IMR-90 (cell line): ENCODE data around the gene HMG20A. TPM values are rescaled to one million over a fixed set of nuclear protein-coding genes. Genes with fewer than 3 reads are reported as not detected.

Experiments
- ATAC-seq: fragments of 200-7000 bp; cut with Tn5 transposase; 2 replicates; pipeline ENCODE4 v1.9.1; 2020; ENCODE audit warnings: low read depth, mild to moderate bottlenecking, moderate library complexity
- BruUV-seq: library from RNA; stranded (reverse); fragments of 400-500 nt; replicated peaks from 2 replicates; lab custom pipeline; 2021; lab: Mats Ljungman, UMichigan
- CTCF ChIA-PET: fragments of 300-600 bp; formaldehyde crosslinking; extraction: SDS; loops from one replicate; lab custom pipeline; 2021; ENCODE audit warnings: antibody characterized with exemption; lab: Yijun Ruan, JAX
- POLR2A ChIA-PET: fragments of 300-600 bp; sonication (Branson Sonifier 250); formaldehyde crosslinking; loops from one replicate; lab custom pipeline; 2022; ENCODE audit warnings: antibody characterized with exemption; ENCODE audit not compliant: unreplicated experiment; lab: Charles Lee
- DNase-seq: peaks from one replicate; pipeline ENCODE4 v3.0.0; 2013
- H2AFZ ChIP-seq: replicated peaks from 2 replicates; pipeline ENCODE3; 2013; ENCODE audit warnings: low read length, mild to moderate bottlenecking; ENCODE audit not compliant: poor library complexity
- H2AK5ac ChIP-seq: 2 replicates; pipeline ENCODE4 v1.6.1; 2013; ENCODE audit warnings: low read depth, low read length, inconsistent platforms
- H2AK9ac ChIP-seq: replicated peaks from 2 replicates; pipeline ENCODE3; 2013; ENCODE audit warnings: mild to moderate bottlenecking, low read depth, low read length, moderate library complexity; ENCODE audit not compliant: poor library complexity
- H2BK120ac ChIP-seq: 2 replicates; pipeline ENCODE4 v1.6.1; 2013; ENCODE audit warnings: low read depth, low read length, inconsistent platforms
- H2BK15ac ChIP-seq: 3 replicates; pipeline ENCODE4 v1.6.1; 2013; ENCODE audit warnings: low read depth, low read length, inconsistent platforms
- H2BK20ac ChIP-seq: 2 replicates; pipeline ENCODE4 v1.6.1; 2013; ENCODE audit warnings: low read depth, mild to moderate bottlenecking, inconsistent platforms, low read length, moderate library complexity
- H2BK5ac ChIP-seq: 2 replicates; pipeline ENCODE4 v1.6.1; 2013; ENCODE audit warnings: mild to moderate bottlenecking, low read depth, low read length, inconsistent platforms; ENCODE audit not compliant: poor library complexity, severe bottlenecking
- H3K14ac ChIP-seq: replicated peaks from 2 replicates; pipeline ENCODE4 v1.6.1; 2013; ENCODE audit warnings: low read depth, low read length, inconsistent platforms
- H3K18ac ChIP-seq: 2 replicates; pipeline ENCODE4 v1.6.1; 2013; ENCODE audit warnings: low read depth, low read length, control low read depth
- H3K23ac ChIP-seq: 2 replicates; pipeline ENCODE4 v1.6.1; 2013; ENCODE audit warnings: low read depth, low read length, inconsistent platforms
- H3K27ac ChIP-seq: 2 replicates; pipeline ENCODE4 v1.5.1; 2013; ENCODE audit warnings: mild to moderate bottlenecking, control low read depth, low read length; ENCODE audit not compliant: insufficient read depth
- H3K27me3 ChIP-seq: 2 replicates; pipeline ENCODE4 v1.6.1; 2013; ENCODE audit warnings: low read length; ENCODE audit not compliant: control insufficient read depth, insufficient read depth
- H3K36me3 ChIP-seq: 2 replicates; pipeline ENCODE4 v1.6.1; 2013; ENCODE audit warnings: low read length, mixed read lengths; ENCODE audit not compliant: control insufficient read depth, insufficient read depth
- H3K4ac ChIP-seq: 2 replicates; pipeline ENCODE4 v1.6.1; 2013; ENCODE audit warnings: low read depth, low read length, inconsistent platforms
- H3K4me1 ChIP-seq: 2 replicates; pipeline ENCODE4 v1.6.1; 2013; ENCODE audit warnings: low read length, mixed read lengths; ENCODE audit not compliant: control insufficient read depth, insufficient read depth
- H3K4me2 ChIP-seq: 2 replicates; pipeline ENCODE4 v1.6.1; 2013; ENCODE audit warnings: low read depth, mild to moderate bottlenecking, control low read depth, low read length, moderate library complexity
- H3K4me3 ChIP-seq: 2 replicates; pipeline ENCODE4 v1.5.1; 2013; ENCODE audit warnings: low read depth, mild to moderate bottlenecking, control low read depth, low read length, moderate library complexity; ENCODE audit not compliant: insufficient read depth
- H3K56ac ChIP-seq: 2 replicates; pipeline ENCODE4 v1.6.1; 2013; ENCODE audit warnings: low read length, inconsistent platforms; ENCODE audit not compliant: insufficient read depth; ENCODE audit errors: extremely low read depth
- H3K79me1 ChIP-seq, 2 experiments: 2 replicates each; pipeline ENCODE4 v1.6.1; 2013; ENCODE audit warnings: low read length in 2 of 2, inconsistent platforms in 1 of 2, low read depth in 1 of 2
- H3K9ac ChIP-seq: 2 replicates; pipeline ENCODE4 v1.6.1; 2013; ENCODE audit warnings: low read depth, low read length, control low read depth
- H3K9me1 ChIP-seq: 2 replicates; pipeline ENCODE4 v1.6.1; 2013; ENCODE audit warnings: low read length, inconsistent platforms; ENCODE audit not compliant: insufficient read depth
- H3K9me3 ChIP-seq: 2 replicates; pipeline ENCODE4 v1.6.1; 2013; ENCODE audit warnings: low read length; ENCODE audit not compliant: control insufficient read depth, insufficient read depth
- H4K20me1 ChIP-seq: 2 replicates; pipeline ENCODE4 v1.6.1; 2013; ENCODE audit warnings: low read length, inconsistent platforms; ENCODE audit not compliant: insufficient read depth
- H4K5ac ChIP-seq: 2 replicates; pipeline ENCODE4 v1.6.1; 2013; ENCODE audit warnings: mild to moderate bottlenecking, low read depth, low read length, control low read depth
- H4K8ac ChIP-seq, 2 experiments: 2 replicates each; pipeline ENCODE4 v1.6.1; 2013; ENCODE audit warnings: low read depth in 2 of 2, low read length in 2 of 2, control low read depth in 1 of 2, inconsistent platforms in 1 of 2
- H4K91ac ChIP-seq: 2 replicates; pipeline ENCODE4 v1.6.1; 2013; ENCODE audit warnings: low read depth, low read length, inconsistent platforms; ENCODE audit not compliant: insufficient read depth
- CEBPB ChIP-seq: IDR thresholded peaks from 2 replicates; pipeline ENCODE4 v1.6.1; 2012; ENCODE audit warnings: low read depth, low read length, improper control_type of control experiment
- CHD1 ChIP-seq: IDR thresholded peaks from 2 replicates; pipeline ENCODE4 v1.6.1; 2012; ENCODE audit warnings: low read depth, low read length, improper control_type of control experiment
- CTCF ChIP-seq: conservative IDR thresholded peaks from 2 replicates; pipeline ENCODE4 v1.5.1; 2012; ENCODE audit warnings: mild to moderate bottlenecking, low read depth, low read length, improper control_type of control experiment
- ELK1 ChIP-seq: fragments of 150-350 bp; IDR thresholded peaks from 2 replicates; pipeline ENCODE4 v1.6.1; 2016; ENCODE audit warnings: low read depth, mild to moderate bottlenecking, low read length, moderate library complexity, borderline replicate concordance
- MAFK ChIP-seq: IDR thresholded peaks from 2 replicates; pipeline ENCODE4 v1.6.1; 2012; ENCODE audit warnings: low read depth, low read length, improper control_type of control experiment
- NFE2L2 ChIP-seq: fragments of 150-350 bp; IDR thresholded peaks from 2 replicates; pipeline ENCODE4 v1.6.1; 2016; ENCODE audit warnings: low read depth, mild to moderate bottlenecking, low read length
- RAD21 ChIP-seq: IDR thresholded peaks from 2 replicates; pipeline ENCODE4 v1.6.1; 2012; ENCODE audit warnings: low read length, improper control_type of control experiment
- RCOR1 ChIP-seq: IDR thresholded peaks from 2 replicates; pipeline ENCODE4 v1.6.1; 2012; ENCODE audit warnings: mild to moderate bottlenecking, low read length, improper control_type of control experiment; ENCODE audit not compliant: insufficient replicate concordance
- RFX5 ChIP-seq: IDR thresholded peaks from 2 replicates; pipeline ENCODE4 v1.8.0; 2012; ENCODE audit warnings: low read depth, mild to moderate bottlenecking, low read length, moderate library complexity
- SMC3 ChIP-seq: fragments of 150-350 bp; IDR thresholded peaks from 2 replicates; pipeline ENCODE4 v1.6.1; 2016; ENCODE audit warnings: low read depth, mild to moderate bottlenecking, antibody characterized with exemption, low read length, moderate library complexity
- WGBS, 2 experiments: methylation state at CpG; one replicate each; pipeline versions ENCODE4 v1.1.5 to v1.1.7; 2013; ENCODE audit warnings: missing lambda C conversion rate in 2 of 2; ENCODE audit not compliant: insufficient read length in 1 of 2; ENCODE audit errors: extremely low coverage in 2 of 2; 5-methylcytosine and 5-hydroxymethylcytosine counted together
- dilution Hi-C: fragments of 300-500 bp; cut with HindIII; formaldehyde crosslinking; loops from one replicate; pipeline ENCODE4 v1.14.3; 2018; ENCODE audit warnings: low sequenced_read_pairs; ENCODE audit not compliant: unreplicated experiment
- in situ Hi-C: fragments of 300-500 bp; cut with MboI; formaldehyde crosslinking; loops from 3 replicates; pipeline ENCODE4 v1.14.3; 2019; ENCODE audit warnings: low sequenced_read_pairs, inconsistent platforms, mixed read lengths
- intact Hi-C: fragments of 100-400 bp; cut with micrococcal nuclease; formaldehyde crosslinking; loops from 2 replicates; pipeline ENCODE4 v1.10.0; 2022
- polyA plus RNA-seq, 3 experiments: library from polyadenylated mRNA; depleted of rRNA; stranded (reverse); fragments of >200 nt; gene quantifications; 2 replicates each; pipeline ENCODE4 v1.2.3, GENCODE V29; 2012; ENCODE audit warnings: low replicate concordance in 1 of 3
- total RNA-seq: library from RNA; depleted of rRNA; stranded (reverse); fragments of >200 nt; gene quantifications from 2 replicates; pipeline ENCODE4 v1.2.3, GENCODE V29; 2012

Gene HMG20A
- total and polyA plus RNA-seq, 2 of the 4 experiments (the other 2 are of a cell fraction) = 22.3 to 25.3 TPM

GRCh38 chr15:77486542-77487468 is 66.1 kb downstream of the HMG20A start:
- H2BK120ac ChIP-seq = no peak overlapping the region
- in situ Hi-C loops (no loop called here), intact Hi-C loops (no loop called here), dilution Hi-C loops (no loop called here)
- peaks cover 4 to 14% of the 10 kb centered on the region in 2 experiments; a peak in 2 of 4 replicates for H3K79me1 ChIP-seq
- H3K14ac ChIP-seq = no peak overlapping the region
- POLR2A ChIA-PET = no interaction called here
- no peak overlapping the region for H2AK9ac ChIP-seq
- H4K5ac ChIP-seq = no peak overlapping the region
- H3K4me2 ChIP-seq = no peak overlapping the region
- no peak for ATAC-seq
- no peak overlapping the region for H2BK5ac ChIP-seq
- H2AK5ac ChIP-seq = no peak overlapping the region
- no TSS peak for BruUV-seq
- no peak overlapping the region for H4K8ac ChIP-seq
- no peak overlapping the region for H3K4ac ChIP-seq
- 20% methylated on average over 1 of the region's 7 CpGs; no CpG with 5 or more reads in 1 of the 2 experiments for WGBS, 2 experiments
- no peak overlapping the region for H2BK15ac ChIP-seq
- no peak overlapping the region for H3K9ac ChIP-seq
- peaks cover 21% of the 10 kb centered on the region for H3K4me1 ChIP-seq
- CTCF ChIA-PET = no interaction called here
- no peak overlapping the region for H3K56ac ChIP-seq
- H3K18ac ChIP-seq = no peak overlapping the region
- peaks cover 4% of the 10 kb centered on the region; the same call in 1 of the 2 replicates for H3K9me1 ChIP-seq
- H4K20me1 ChIP-seq = no peaks in the 10 kb centered on the region
- no peak for DNase-seq
- H3K23ac ChIP-seq = no peak overlapping the region
- H3K27me3 ChIP-seq = no peaks in the 10 kb centered on the region
- peaks cover 8% of the 10 kb centered on the region for H3K36me3 ChIP-seq
- H3K27ac ChIP-seq = no peak overlapping the region
- H3K9me3 ChIP-seq = no peaks in the 10 kb centered on the region
- no peak overlapping the region for H3K4me3 ChIP-seq
- no peak overlapping the region for H2AFZ ChIP-seq
- TF ChIP-seq CHD1 = no peak
- no peak for TF ChIP-seq RAD21
- TF ChIP-seq MAFK = no peak
- TF ChIP-seq CEBPB = no peak
- TF ChIP-seq ELK1 = no peak
- no peak for TF ChIP-seq RCOR1
- TF ChIP-seq SMC3 = no peak
- no peak for TF ChIP-seq CTCF
- no peak for TF ChIP-seq RFX5
- TF ChIP-seq NFE2L2 = no peak
- H2BK20ac ChIP-seq = no peak overlapping the region
- no peak overlapping the region for H4K91ac ChIP-seq
